ENCODE data around the gene STARD10.

DNA sequence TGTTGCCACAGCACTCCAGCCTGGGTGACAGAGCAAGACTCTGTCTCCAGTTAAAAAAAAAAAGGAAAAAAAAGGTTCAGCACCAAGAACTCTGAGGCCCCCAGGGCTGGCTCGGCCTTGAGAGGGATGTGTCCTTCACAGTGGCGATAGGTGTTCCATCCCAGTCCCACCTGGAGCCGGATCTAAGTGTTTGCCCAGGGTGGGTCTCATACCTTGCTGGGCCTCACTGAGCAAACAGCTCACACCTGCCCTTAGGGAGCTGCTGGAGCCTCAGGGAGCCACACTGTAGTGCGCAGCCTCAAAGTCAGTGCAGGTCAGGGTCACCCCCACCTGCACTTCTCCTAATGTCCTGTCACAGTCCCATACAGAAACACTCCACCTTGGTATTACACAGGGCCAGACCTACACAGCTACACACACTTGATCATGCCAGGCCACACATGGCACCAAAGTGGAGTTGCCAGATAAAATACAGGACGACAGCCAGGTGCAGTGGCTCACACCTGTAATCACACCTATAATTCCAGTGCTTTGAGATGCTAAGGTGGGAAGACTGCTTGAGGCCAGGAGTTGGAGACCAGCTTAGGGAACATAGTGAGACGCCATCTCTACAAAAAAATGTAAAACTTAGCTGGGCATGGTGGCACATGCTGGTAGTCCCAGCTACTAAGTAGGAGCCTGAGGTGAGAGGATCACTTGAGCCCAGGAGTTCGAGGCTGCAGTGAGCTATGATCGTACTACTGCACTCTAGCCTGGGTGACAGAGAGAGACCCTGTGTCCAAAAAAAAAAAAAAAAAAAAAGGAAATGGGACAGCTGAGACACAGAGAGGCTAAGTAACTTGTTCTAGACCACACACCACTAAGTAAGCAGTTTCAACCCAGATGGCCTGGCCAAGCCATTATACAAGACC is 7.3 kb downstream of the STARD10 start:
- TF ChIP-seq, protein P1, sequence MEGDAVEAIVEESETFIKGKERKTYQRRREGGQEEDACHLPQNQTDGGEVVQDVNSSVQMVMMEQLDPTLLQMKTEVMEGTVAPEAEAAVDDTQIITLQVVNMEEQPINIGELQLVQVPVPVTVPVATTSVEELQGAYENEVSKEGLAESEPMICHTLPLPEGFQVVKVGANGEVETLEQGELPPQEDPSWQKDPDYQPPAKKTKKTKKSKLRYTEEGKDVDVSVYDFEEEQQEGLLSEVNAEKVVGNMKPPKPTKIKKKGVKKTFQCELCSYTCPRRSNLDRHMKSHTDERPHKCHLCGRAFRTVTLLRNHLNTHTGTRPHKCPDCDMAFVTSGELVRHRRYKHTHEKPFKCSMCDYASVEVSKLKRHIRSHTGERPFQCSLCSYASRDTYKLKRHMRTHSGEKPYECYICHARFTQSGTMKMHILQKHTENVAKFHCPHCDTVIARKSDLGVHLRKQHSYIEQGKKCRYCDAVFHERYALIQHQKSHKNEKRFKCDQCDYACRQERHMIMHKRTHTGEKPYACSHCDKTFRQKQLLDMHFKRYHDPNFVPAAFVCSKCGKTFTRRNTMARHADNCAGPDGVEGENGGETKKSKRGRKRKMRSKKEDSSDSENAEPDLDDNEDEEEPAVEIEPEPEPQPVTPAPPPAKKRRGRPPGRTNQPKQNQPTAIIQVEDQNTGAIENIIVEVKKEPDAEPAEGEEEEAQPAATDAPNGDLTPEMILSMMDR (IDR thresholded peaks at IDR 0.05 in 8 of 11, conservative IDR thresholded peaks at IDR 0.05 in 3 of 11) = no peak
- no peak for TF ChIP-seq POLR2A (IDR thresholded peaks at IDR 0.05)

Measured in spleen (tissue), 7 donors.